Uterus (tissue), 2 donors: ENCODE data around the gene PRKG1.

Experiments
- CTCF ChIP-seq, 4 experiments: fragments of 200-600 bp in 2 of 4; fragments of 450-650 bp in 2 of 4; sonication (generic) in 2 of 4; IDR thresholded peaks; one replicate each; pipeline ENCODE4 v1.5.1; 2016 to 2019; ENCODE audit warnings: antibody characterized with exemption in 4 of 4, mild to moderate bottlenecking in 2 of 4, moderate library complexity in 1 of 4
- POLR2A ChIP-seq, 2 donors: fragments of 450-650 bp; IDR thresholded peaks; one replicate each; pipeline ENCODE4 v1.6.1; 2016; ENCODE audit warnings: antibody characterized with exemption in 2 of 2, mild to moderate bottlenecking in 1 of 2, moderate library complexity in 1 of 2

DNA sequence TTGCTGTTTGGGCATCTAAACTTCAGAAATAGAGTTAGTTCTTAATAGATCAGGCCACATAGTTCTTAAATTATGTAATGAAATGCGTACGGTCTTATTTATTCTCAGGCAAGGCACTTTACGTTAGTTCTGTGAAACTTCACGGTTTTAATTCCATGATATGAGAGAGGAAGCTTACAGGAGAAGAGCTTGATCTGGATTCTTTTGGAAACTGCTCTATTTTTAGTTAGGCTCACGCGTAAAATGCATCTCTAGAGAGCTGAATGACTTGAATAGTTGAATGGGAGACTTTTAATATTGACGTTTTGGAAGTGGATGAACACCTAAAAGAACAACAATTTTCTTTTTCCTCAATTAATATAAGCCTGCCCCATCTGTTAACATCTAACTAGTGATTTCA, 71.1 kb downstream of the PRKG1 start:
- TF ChIP-seq CTCF (IDR thresholded peaks at IDR 0.05), result no peak
- no peak for TF ChIP-seq POLR2A (IDR thresholded peaks at IDR 0.05)
